ENCODE data around the gene ITPKB.
"Not testable (repeated sequence)": the region's sequence is repeated elsewhere in the genome, so short reads cannot be mapped to it uniquely, and the experiment has no call there.

ITPKB gene

GRCh38 chr1:226761322-226761721 is 22.2 kb upstream of the ITPKB start:
- in situ Hi-C loops (cut with HindIII; ENCODE audit: low sequenced_read_pairs), result no loop called here

- in situ Hi-C loops (cut with HindIII; ENCODE audit: low sequenced_read_pairs), result no loop called here
These were observed 15.9 kb upstream of the ITPKB start for GRCh38 chr1:226754793-226755533.

- in situ Hi-C loops (cut with HindIII; ENCODE audit: low sequenced_read_pairs), result no loop called here
These were observed 15.0 kb upstream of the ITPKB start for GRCh38 chr1:226754097-226754496.

- in situ Hi-C loops (cut with HindIII; ENCODE audit: low sequenced_read_pairs), result no loop called here
These were observed 12.6 kb upstream of the ITPKB start for GRCh38 chr1:226751703-226752102.

DNA sequence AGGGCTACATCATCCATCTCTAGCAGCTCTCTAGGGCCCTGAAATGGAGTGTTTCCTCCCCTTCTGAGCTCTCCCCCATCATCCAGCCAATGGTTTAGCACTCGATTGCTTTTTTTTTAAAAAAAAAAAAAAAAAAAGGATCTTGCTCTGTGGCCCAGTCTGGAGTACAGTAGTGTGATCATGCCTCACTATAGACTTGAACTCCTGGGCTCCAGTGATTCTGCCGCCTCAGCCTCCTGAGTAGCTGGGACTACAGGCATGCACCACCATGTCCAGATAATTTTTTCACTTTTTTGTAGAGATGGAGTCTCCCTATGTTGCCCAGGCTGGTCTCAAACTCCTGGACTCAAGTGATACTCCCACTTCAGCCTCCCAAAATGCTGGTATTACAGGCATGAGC is 12.1 kb upstream of the ITPKB start:
- in situ Hi-C loops (cut with HindIII; ENCODE audit: low sequenced_read_pairs), result no loop called here

DNA sequence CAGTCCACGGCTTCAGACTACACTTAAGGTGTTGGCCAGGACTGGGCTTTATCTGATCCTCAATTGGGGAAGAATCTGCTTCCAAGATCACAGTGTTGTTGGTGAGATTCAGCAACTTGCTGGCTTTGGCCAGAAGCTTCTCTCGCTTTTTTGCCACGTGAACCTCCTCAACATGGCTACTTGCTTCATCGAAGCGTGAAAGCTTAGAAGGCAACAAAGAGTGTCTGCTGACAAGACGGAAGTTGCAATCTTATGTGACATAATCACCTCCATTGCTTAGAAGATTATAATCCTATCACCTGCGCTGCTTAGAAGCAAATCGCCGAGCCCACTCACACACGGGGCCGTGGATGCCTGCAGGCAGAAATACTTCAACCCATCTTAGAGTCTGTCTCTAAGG is 10.4 kb upstream of the ITPKB start:
- in situ Hi-C loops (cut with HindIII; ENCODE audit: low sequenced_read_pairs), result no loop called here

- in situ Hi-C loops (cut with HindIII; ENCODE audit: low sequenced_read_pairs), result no loop called here
These were observed 9.2 kb upstream of the ITPKB start for GRCh38 chr1:226748306-226748705.

DNA sequence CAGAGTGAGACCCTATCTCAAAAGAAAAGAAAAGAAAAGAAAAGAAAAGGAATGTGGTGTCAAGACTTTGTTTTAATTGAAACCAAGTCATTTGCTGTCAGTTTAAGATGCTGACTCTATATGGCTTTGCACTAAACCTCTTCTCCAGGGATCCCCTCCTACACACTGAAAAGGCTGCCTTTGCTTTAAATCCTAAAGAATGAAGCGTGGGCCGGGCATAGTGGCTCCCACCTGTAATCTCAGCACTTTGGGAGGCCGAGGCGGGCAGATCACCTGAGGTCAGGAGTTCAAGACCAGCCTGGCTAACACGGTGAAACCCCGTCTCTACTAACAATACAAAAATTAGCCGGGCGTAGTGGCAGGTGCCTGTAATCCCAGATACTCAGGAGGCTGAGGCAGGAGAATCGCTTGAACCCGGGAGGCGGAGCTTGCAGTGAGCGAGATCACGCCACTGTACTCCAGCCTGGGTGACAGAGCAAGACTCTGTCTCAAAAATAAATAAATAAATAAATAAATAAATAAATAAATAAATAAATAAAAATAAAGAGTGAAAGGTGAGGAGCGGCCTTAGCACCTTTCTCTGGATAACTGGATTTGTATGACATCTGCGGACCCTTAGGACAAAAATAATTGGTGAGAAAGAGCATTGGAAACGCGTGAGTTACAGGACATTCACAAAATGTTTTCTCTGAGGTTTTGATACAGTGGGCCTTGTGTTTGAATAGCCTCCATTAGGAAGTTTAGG is 8.6 kb upstream of the ITPKB start:
- in situ Hi-C loops (cut with HindIII; ENCODE audit: low sequenced_read_pairs), result not testable (repeated sequence)

DNA sequence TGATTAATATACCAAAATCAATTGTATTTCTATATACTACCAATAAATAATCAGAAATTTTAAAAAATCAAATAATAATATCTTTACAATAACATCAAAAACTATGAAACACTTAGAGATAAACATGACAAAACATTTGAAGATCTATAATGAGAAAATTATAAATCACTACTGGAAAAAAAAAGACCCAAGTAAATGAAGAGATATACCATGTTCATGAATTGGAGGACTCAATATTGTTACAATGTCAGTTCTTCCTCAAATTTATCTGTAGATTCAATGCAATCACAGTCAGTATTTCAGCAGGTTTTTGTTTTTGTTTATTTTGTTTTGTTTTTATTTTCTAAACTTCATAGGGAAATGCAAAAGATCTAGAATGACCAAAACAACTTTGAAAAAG is 4.2 kb upstream of the ITPKB start:
- in situ Hi-C loops (cut with HindIII; ENCODE audit: low sequenced_read_pairs), result no loop called here

DNA sequence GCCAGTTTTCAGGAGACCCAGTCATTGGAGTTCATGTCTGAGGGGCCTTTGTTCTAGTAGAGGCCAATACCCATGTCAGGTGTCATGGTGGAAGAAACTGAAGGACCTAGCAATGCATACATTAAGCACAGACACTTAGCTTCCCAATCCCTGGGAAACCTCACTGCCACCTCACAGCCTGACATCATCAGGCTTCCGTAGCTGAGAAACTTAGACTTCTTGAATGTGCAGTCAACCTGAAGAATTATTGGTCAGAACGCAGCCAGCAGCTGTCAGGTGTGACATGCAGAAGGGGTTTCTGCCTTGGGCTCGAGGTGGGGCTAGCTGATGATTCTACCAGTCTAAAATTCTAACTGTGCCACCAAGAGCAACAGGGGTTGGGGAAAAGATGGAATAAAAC is 1.9 kb upstream of the ITPKB start:
- in situ Hi-C loops (cut with HindIII; ENCODE audit: low sequenced_read_pairs), result no loop called here

DNA sequence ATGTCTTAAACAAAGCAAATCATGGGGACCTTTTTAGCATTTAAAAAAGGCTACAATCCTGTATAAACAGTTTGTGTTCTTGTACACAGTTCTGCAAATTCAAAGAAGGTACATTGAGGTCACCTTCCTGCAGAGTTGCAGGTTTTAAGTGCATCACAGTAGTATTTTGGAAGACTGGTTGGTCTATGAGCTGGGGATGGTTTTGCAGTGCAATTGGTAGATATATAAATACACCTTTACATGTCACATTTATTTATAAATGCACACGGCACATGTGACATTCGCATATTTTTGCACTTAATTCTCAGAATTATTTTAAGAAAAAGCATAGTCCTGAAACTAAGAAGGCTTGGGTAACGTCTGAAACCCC is 599 bp upstream of the ITPKB start:
- in situ Hi-C loops (cut with HindIII; ENCODE audit: low sequenced_read_pairs), result no loop called here

GRCh38 chr1:226738421-226738994 is 574 bp downstream of the ITPKB start:
- in situ Hi-C loops (cut with HindIII; ENCODE audit: low sequenced_read_pairs), result no loop called here

DNA sequence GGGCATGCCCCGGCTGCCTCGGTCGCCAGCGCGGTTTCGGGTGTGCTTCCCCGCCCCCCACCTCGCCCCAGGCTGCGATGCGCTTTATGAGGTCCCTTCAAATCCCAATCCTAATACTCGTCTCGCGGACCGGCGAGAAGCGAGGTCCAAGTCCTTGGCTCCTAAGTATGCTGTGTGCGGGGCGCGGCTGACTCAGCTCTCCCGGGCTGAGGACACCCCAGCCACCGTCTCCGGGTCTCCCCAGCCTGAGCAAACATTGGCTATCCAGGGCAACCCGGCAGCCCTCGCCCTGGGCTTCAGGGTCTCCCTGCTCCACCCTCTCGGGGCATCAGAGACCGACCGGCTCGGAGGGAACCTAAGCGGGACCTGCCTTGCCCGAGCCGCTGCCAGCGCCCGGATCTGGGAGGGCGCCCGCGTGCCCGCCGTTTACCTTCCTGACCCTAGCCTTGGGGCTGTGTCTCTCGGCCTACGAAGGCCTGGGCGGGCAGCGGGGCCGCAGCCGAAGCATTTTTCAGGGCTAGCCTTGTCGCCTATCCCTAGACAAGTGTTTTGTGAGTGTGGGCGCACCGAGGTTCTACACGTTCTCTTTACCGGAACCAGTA is 1.2 kb downstream of the ITPKB start:
- in situ Hi-C loops (cut with HindIII; ENCODE audit: low sequenced_read_pairs), result no loop called here

- in situ Hi-C loops (cut with HindIII; ENCODE audit: low sequenced_read_pairs), result no loop called here
These were observed 1.9 kb downstream of the ITPKB start for GRCh38 chr1:226736908-226737818.

DNA sequence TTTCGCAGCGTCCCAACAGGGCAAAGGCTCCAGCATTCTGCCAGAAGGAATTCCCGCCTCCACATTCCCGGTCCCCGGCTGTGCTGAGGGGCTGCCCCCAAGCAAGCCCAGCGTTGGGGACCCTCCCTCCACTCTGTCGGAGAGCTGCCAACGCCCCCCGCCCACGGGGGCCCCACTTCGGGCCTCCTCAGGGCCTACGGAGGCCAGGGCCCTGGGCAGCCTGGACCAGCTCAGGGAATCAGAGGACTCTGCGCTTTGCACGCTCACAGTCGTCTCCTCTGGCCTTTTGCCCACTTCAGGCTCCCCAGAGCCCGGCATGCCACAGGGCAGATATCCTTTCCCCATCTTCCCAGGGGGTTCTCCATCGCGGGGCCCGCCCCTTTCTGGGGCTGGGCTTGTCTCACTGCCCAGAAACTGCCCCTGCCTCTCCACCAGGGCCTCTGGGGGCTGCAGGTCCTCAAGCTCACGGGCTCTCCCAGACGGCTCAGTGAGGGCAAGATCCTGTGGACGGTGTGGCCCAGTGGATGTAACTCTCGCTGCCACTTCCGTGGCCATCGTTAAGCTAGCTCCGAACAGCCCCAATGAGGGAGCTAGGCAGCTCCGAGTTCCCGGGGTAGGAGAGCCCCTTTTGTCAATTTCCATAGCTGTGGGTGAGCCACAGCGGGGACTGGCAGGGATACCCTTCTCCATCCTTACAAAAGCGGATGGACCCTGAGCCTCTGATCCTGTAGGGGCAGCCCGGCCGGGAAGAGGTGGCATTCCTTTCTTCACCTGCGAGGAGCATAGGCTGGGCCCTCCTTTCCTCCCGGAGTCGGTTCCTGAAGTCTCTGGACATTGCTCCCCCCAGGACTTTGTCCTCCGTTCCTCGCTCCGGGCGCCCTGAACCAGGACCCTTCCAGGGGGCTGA is 2.8 kb downstream of the ITPKB start:
- in situ Hi-C loops (cut with HindIII; ENCODE audit: low sequenced_read_pairs), result no loop called here

DNA sequence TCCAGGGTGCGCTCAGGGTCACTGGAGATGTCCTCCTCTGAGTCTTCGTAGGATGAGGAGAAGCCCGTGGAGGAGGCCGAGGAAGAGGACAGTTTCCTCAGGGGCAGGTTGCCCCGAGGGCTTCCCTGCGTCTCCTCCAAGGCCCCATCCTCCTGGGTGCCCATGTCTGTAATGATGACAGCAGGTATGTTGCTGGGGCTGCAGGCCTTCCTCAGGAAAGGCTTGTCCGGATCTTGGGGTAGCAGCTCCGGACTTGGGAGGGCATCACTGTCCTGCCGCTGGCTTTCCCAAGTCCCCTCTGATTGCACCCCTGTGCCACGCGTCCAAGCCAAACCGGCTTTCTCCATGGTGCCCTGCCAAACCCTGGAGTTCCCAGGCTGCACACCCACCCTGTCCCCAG is 3.5 kb downstream of the ITPKB start:
- in situ Hi-C loops (cut with HindIII; ENCODE audit: low sequenced_read_pairs), result no loop called here

- in situ Hi-C loops (cut with HindIII; ENCODE audit: low sequenced_read_pairs), result no loop called here
These were observed 4.4 kb downstream of the ITPKB start for GRCh38 chr1:226734611-226735153.

- in situ Hi-C loops (cut with HindIII; ENCODE audit: low sequenced_read_pairs), result no loop called here
These were observed 5.2 kb downstream of the ITPKB start for GRCh38 chr1:226733876-226734275.

DNA sequence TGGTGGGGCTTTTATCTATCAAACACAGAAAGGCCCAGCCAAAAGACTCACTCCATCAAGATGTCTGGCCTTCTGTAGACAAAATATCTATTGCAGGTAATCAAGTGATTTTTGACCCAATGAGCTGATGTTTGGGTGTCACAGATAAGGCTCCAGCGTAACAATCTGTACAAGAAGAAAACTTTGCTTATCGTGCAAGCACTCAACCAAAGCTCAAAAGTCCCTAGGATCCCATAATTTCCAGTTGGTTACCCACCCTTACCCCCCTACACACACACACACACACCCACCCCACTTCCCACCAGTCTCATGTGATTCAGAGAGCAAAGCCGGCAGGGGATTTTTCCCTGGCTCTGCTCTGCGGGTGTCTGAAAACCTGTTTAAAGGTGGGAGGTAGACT is 5.8 kb downstream of the ITPKB start:
- in situ Hi-C loops (cut with HindIII; ENCODE audit: low sequenced_read_pairs), result no loop called here

All from DLD1 (cell line).